ENCODE measurements around the gene DNAJC22.
A peak's percentile ranks its signal among the peaks of the same experiment; 100 is the strongest.

DNAJC22 gene

DNA sequence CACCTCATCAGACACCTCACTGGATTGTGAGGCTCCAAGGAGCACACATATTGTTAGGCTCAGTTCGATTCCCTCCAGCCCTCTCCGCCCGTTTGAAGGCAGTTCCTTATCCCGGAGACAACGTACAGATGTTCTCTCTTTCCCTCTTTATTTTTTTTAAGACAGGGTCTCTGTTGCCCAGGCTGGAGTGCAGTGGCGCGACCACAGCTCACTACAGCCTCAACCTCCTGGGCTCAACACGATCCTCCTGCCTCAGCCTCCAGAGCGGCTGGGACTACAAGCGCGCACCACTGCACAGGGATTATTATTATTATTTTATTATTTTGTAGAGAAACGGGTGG is 24.4 kb upstream of the DNAJC22 start:
- peak overlapping the region; percentile 48 for H3K27ac ChIP-seq (ENCODE audit: poor library complexity, severe bottlenecking)

GRCh38 chr12:49322708-49323523 is 23.8 kb upstream of the DNAJC22 start, which contains the start of gene TROAP:
Gene TROAP (plus strand): TSS chr12:49323255. CDS start chr12:49323609, 354 bp downstream.
- H3K27me3 ChIP-seq (ENCODE audit: insufficient read depth, poor library complexity, severe bottlenecking): no peaks in the 10 kb centered on the region
- H3K9me3 ChIP-seq (ENCODE audit: severe bottlenecking): no peaks in the 10 kb centered on the region
- peak within 1 kb of the TSS; percentile 48 for H3K27ac ChIP-seq (ENCODE audit: poor library complexity, severe bottlenecking)
- H3K4me1 ChIP-seq (ENCODE audit: insufficient read depth, poor library complexity, severe bottlenecking): peaks cover 4% of the 10 kb centered on the region
- peak within 1 kb of the TSS; percentile 49 for H3K4me3 ChIP-seq (ENCODE audit: severe bottlenecking)
- H3K36me3 ChIP-seq (ENCODE audit: low read depth): peaks cover 33% of the 10 kb centered on the region
- ATAC-seq (ENCODE audit: low read depth) (peak; percentile 97), DNase-seq (ENCODE audit: low spot score) (peak; percentile 97)
- no peak for TF ChIP-seq CTCF (IDR thresholded peaks at IDR 0.05; ENCODE audit: poor library complexity, severe bottlenecking)

More for the DNA sequence above, 24.4 kb upstream of the DNAJC22 start:
- Histone ChIP-seq H3K4me1 (ENCODE audit: insufficient read depth, poor library complexity, severe bottlenecking) (peaks cover 4% of the 10 kb centered on the region), H3K9me3 (ENCODE audit: severe bottlenecking) (no peaks in the 10 kb centered on the region), H3K36me3 (ENCODE audit: low read depth) (peaks cover 29% of the 10 kb centered on the region), H3K4me3 (ENCODE audit: severe bottlenecking) (peak overlapping the region; percentile 49), H3K27me3 (ENCODE audit: insufficient read depth, poor library complexity, severe bottlenecking) (no peaks in the 10 kb centered on the region)
- no peak for TF ChIP-seq CTCF (IDR thresholded peaks at IDR 0.05; ENCODE audit: poor library complexity, severe bottlenecking)
- DNase-seq (ENCODE audit: low spot score): no peak
- ATAC-seq (ENCODE audit: low read depth): no peak

GRCh38 chr12:49323524-49324097 is 23.1 kb upstream of the DNAJC22 start:
- Histone ChIP-seq H3K27ac (ENCODE audit: poor library complexity, severe bottlenecking) (peak overlapping the region; percentile 48), H3K4me1 (ENCODE audit: insufficient read depth, poor library complexity, severe bottlenecking) (peaks cover 4% of the 10 kb centered on the region), H3K27me3 (ENCODE audit: insufficient read depth, poor library complexity, severe bottlenecking) (no peaks in the 10 kb centered on the region), H3K9me3 (ENCODE audit: severe bottlenecking) (no peaks in the 10 kb centered on the region), H3K4me3 (ENCODE audit: severe bottlenecking) (peak overlapping the region; percentile 49), H3K36me3 (ENCODE audit: low read depth) (peaks cover 33% of the 10 kb centered on the region)
- ATAC-seq (ENCODE audit: low read depth): no peak
- TF ChIP-seq CTCF (IDR thresholded peaks at IDR 0.05; ENCODE audit: poor library complexity, severe bottlenecking): no peak
- DNase-seq (ENCODE audit: low spot score): peak; percentile 21

GRCh38 chr12:49325606-49326005 is 21.1 kb upstream of the DNAJC22 start:
- H3K9me3 ChIP-seq (ENCODE audit: severe bottlenecking): no peaks in the 10 kb centered on the region

More at GRCh38 chr12:49325606-49326005, 21.1 kb upstream of the DNAJC22 start:
- no peak for ATAC-seq (ENCODE audit: low read depth)
- Histone ChIP-seq H3K36me3 (ENCODE audit: low read depth) (peaks cover 46% of the 10 kb centered on the region), H3K27me3 (ENCODE audit: insufficient read depth, poor library complexity, severe bottlenecking) (no peaks in the 10 kb centered on the region), H3K4me3 (ENCODE audit: severe bottlenecking) (no peak overlapping the region), H3K4me1 (ENCODE audit: insufficient read depth, poor library complexity, severe bottlenecking) (peaks cover 4% of the 10 kb centered on the region), H3K27ac (ENCODE audit: poor library complexity, severe bottlenecking) (no peak overlapping the region)
- no peak for TF ChIP-seq CTCF (IDR thresholded peaks at IDR 0.05; ENCODE audit: poor library complexity, severe bottlenecking)
- DNase-seq (ENCODE audit: low spot score): peak; percentile 41
